Activated T-cell treated with anti-CD3 and anti-CD28 coated beads for 1 hour (primary cell): ENCODE data around the gene NUDT9.
"Not testable (repeated sequence)": the region's sequence is repeated elsewhere in the genome, so short reads cannot be mapped to it uniquely, and the experiment has no call there.

ENCODE experiments used
- DNase-seq: peaks from one replicate; pipeline ENCODE4 v3.0.0-alpha.2; 2020; ENCODE audit warnings: low read depth

NUDT9 gene, protein sequence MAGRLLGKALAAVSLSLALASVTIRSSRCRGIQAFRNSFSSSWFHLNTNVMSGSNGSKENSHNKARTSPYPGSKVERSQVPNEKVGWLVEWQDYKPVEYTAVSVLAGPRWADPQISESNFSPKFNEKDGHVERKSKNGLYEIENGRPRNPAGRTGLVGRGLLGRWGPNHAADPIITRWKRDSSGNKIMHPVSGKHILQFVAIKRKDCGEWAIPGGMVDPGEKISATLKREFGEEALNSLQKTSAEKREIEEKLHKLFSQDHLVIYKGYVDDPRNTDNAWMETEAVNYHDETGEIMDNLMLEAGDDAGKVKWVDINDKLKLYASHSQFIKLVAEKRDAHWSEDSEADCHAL

DNA sequence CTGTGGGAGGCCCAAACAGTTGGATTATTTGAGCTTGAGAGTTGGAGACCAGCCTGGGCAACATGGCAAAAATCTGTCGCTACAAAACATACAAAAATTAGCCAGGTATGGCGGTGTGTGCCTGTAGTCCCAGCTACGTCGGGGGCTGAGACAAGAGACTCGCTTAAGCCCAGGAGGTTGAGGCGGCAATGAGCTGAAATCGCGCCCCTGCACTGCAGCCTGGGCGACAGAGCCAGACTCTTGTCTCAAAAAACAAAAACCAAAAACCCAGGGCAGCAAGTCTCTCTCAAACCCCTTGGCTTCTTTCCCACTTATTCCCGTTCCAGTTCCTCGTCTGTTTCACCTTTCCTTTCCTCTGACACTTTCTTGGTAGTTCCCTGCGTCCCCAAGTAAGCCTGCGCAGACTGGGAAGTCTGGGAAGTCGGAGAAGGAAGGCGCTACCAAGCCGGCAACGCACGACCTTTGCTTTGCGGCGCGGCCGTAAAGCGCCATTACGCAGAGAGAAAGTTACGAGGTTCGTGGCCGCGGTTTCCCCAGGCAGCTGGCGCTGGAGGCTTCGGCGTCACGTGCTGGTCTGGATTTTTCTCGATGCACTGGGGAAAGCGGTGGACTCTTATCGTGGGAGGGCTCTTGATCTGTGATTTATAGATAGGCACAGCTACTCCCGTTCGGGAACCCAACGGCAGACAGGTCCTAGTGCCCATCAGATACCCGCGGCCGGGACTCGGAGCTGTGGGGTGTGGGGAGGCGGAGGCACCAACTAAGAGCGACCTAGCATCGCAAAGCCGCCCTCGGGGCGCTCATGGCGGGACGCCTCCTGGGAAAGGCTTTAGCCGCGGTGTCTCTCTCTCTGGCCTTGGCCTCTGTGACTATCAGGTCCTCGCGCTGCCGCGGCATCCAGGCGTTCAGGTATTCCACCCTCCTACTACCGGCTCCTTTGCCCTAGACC is at the start of gene NUDT9:
Gene NUDT9, plus strand, starts transcription at position 470 of the 949 bp plus-strand sequence. Its CDS starts 333 bp downstream, at position 803.
- peak; percentile 70 for DNase-seq

DNA sequence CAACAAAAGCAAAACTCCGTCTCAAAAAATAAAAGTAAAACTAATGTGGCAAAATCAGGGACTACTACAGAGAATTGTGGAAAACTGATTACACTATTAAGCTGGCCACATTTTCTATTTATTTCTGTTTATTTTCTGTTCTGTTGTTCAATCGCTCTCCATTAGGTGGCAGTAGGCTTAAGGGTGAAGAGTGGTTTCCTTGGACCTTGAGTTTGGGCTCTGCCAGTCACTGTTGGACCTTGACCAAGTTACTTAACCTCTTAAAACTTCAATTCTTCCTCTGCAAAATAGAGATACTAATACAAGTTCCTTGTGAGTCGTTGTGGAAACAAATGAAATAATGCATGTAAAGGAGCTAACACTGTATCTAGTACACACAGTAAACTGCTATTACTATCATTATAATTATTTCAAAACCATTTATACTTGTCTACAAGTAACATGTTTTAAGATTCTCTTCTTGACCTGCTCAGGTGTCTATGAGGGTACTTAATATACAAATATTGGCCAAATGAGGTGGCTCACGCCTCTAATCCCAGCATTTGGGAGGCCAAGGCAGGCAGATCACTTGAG is 46.6 kb upstream of the NUDT9 start:
- DNase-seq: no peak

DNA sequence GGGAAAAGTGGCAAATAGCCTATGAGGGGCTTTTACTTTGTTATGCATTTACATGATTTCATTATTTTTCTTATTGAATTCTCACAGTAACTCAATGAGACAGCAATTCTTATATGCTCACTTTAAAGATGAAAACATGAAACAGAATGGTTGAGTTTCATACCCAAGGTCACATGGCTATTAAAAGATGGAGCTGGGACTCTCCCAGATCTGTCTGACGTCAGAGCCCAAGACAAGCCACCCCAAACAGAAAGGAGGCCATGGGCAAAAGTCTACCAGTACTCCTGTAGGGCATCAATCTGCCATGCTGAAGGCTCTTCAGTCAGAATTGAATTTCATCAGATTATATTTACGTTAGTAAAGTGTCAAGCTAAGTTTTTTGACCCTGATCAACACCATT is 44.6 kb upstream of the NUDT9 start:
- DNase-seq: no peak

DNA sequence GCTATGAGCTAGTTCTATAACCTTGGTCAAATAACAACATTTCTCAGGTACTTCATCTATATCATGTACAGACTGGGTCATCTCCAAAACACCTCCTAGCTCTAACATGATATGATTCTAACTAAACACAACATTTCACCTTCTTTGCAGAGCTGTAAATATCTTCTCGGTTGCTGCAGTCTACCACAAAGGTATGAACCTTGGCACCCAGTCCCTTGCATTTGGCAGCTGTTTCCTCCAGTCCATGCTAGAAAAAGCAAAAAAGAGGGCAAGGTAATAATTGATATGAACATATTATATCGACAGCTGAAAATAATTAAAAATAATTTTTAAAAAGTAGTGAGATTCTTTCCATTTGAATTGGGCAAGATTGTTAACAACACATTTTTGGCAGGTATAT is 40.3 kb upstream of the NUDT9 start:
- no peak for DNase-seq

DNA sequence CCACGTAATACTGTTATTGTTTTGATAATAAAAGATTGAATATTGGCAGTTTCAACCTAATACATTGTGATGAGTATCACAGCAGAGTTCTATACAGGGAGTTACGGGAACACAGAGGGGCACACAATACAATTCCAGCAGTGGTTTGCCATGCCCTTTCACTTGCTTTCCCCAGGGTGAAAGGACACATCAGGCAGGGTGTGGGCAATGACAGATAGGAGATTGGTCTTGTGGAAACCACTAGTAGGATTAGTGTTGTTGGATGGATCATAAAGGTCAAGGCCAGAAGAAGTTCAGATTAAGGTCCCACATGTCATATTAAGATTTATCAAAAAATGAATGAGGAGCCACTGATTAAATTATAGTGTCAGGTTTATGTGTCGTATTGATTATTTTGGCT is 39.4 kb upstream of the NUDT9 start:
- no peak for DNase-seq

DNA sequence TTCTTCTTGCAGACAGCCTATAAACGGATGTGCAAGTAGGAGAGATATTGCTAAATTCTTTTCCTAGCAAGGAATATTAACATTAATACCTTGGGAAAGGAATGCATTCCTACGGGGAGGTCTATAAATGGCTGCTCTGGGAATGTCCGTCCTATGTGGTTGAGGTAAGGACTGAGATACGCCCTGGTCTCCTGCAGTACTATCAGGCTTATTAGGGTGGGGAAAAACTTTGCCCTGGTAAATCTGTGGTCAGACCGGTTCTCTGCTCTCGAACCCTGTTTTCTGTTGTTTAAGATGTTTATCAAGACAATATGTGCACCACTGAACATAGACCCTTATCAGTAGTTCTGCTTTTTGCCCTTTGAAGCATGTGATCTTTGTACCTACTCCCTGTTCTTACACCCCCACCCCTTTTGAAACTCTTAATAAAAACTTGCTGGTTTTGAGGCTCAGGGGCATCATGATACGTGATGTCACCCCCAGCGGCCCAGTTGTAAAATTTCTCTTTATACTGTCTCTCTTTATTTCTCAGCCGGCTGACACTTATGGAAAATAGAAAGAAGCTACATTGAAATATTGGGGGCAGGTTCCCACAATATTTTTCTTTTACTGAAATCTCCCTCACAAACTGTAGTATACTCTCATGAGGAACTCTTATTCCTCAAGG is 37.8 kb upstream of the NUDT9 start:
- DNase-seq: not testable (repeated sequence)

DNA sequence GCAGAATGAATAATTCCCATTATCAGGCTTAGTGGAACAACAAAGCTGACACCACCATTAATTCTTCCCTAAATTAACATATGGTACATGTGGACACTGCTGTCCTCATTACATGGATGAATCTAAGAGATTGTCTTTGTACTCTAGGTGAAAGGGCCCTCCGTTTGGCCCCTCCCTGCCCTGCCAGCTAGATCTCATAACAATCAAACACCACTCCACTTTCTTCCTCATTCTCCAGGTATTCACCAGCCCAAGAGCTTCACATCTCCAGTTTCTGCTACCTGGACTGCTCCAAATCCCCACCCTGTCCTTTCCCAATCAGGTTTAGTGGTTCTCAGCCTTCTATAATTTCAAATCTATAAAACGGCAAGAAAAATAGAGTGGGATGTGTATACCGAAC is 35.1 kb upstream of the NUDT9 start:
- DNase-seq: no peak

DNA sequence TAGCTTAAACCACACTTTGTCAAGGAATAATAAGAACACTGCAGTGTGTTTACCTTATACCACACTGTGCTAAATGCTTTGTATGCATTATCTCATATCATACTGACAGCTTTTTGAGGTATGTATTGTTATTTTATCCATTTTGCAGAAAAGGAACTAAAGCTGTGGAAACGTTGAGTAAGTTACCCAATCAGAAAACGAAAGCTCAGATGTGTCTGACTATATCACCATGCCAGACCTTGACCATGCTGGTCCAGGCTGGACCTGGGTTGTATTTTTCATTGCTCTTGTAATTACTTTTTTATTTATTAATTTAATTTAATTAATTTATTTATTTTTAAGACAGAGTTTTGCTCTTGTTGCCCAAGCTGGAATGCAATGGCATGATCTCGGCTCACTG is 33.5 kb upstream of the NUDT9 start:
- no peak for DNase-seq

DNA sequence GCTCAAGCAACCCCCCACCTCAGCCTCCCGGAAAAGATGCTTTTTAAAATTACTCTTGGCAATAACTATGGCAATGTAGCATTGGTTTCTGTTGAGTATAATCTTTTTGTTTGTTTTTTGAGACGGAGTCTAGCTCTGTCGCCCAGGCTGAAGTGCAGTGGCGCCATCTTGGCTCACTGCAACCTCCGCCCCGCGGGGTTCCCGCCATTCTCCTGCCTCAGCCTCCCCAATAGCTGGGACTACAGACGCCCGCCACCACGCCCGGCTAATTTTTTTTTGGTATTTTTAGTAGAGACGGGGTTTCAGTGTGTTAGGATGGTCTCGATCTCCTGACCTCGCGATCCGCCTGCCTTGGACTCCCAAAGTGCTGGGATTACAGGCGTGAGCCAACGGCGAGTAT is 32.3 kb upstream of the NUDT9 start:
- DNase-seq: not testable (repeated sequence)

DNA sequence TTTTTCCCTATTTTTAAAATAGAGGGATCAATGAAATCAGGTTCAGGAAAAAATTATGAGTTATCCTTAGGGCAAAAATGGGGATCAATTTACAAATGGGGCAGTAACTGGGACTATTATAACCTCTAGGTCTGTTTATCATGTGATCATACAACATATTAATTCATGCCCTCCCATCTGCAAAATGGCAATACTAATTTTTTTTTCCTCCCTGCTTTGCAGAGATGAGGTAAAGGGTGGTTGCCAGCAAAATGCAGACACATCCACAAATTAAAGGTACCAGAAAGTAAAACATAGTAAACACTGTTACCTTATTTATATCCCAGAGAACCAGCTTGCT is 31.9 kb upstream of the NUDT9 start:
- no peak for DNase-seq

DNA sequence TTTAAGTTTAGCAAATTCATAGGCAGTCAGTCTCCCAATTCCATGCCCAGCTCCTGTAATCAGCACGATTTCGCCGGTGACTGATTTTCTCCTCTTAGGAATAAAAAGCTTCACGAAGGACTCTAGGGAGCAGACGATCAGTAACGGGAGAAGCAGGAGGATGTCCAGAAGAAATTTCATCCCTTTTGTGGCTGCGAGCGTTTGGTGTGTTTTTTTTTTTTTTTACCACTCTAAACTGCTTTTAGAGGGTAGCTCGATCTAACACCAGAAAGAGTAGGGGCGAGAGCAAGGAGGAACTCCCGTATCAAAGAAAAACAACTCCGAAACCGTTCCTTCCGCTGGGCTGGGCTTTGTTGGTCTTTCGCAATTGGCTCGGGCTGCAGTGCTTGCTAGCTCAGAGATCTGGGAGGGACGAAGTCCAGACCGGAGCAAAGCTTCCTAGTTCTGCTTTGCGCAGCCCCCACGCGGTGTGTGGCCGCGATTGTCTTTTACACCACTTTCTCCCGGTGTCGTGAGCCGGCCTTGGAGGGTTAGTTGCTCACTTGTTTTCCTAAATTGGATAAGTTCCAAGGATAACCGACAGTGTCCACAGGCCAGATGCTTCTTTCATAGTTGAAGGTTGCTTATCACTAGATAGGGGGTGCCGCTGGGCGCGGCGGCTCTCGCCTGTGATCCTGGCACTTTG is 31.3 kb upstream of the NUDT9 start, which contains the start of gene HSD17B11:
Gene HSD17B11, minus strand, starts transcription at position 298 of the 685 bp plus-strand sequence. Its CDS starts 118 bp downstream, at position 180.
- peak; percentile 63 for DNase-seq

DNA sequence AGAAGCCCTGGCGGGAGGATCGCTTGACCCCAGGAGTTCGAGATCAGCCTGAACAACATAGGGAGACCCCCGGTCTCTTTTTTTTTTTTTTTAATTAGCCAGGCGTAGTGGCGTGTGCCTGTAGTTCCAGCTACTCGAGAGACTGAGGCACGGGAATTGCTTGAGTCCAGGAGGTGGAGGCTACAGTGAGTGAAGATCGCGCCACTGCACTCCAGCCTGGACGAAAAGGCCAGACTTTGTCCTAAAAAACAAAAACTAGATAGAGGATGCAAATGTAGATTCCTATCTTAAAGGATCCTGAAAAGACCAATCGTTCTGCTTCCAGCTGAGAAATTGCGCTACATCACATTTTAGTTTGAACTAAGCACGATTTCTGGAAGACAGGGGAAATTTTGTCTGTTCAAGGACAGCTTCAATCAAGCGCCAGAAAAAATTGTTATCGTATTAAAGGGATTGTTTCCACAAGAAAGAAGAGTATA is 30.8 kb upstream of the NUDT9 start:
- no peak for DNase-seq

DNA sequence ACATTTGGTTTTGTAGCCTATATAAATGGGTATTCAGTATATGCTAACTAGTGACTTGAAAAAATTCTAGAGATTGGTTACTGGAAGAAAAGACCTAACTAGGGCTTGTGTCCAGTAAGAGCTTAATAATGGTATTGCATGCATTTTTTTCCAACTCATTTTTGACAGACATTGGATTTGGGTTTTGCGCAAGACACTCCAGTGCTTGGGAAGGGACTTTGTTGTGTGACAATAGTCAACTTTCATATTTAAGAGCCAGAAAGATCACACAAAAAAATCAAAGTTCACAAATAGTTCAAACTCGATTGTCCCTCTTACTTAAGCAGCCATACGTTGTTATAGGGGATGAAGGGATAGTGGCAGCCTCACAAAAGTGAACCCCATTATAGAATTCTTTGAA is 30.2 kb upstream of the NUDT9 start:
- DNase-seq: no peak

DNA sequence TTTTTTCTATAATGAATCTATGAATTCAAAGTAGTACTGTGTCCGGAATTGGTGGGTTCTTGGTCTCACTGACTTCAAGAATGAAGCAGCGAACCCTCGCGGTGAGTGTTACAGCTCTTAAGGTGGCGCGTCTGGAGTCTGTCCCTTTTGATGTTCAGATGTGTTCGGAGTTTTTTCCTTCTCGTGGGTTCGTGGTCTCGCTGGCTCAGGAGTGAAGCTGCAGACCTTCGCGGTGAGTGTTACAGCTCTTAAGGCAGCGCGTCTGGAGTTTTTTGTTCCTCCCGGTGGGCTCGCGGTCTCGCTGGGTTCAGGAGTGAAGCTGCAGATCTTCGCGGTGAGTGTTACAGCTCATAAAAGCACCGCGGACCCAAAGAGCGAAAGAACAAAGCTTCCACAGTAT is 27.3 kb upstream of the NUDT9 start:
- not testable (repeated sequence) for DNase-seq

DNA sequence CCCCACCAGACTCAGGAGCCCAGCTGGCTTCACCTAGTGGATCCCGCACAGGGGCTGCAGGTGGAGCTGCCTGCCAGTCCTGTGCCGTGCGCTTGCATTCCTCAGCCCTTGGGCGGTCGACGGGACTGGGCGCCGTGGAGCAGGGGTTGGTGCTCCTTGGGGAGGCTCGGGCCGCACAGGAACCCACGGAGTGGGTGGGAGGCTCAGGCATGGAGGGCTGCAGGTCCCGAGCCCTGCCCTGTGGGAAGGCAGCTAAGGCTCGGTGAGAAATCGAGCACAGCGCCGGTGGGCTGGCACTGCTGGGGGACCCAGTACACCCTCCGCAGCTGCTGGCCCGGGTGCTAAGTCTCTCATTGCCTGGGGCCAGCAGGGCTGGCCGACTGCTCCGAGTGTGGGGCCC is 26.5 kb upstream of the NUDT9 start:
- DNase-seq: not testable (repeated sequence)

DNA sequence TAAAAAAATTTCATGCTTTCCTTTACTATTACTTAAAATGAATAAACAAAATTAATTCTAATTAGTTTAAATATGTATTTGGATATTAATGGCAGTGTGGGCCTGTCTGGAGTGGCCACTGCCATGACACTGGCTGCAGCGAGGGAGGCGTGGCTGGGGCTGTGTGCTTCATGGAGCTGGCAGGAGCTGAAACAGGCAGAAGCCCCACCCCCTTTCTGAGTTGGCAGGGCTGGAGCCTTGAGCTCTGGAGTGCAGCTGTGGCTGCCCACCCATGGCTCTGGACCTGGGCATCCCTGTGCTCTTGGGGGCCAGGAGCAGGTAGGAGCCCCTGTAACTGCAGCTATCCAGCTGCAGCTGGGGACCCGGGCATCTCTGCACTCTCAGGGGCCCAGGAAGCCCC is 23.2 kb upstream of the NUDT9 start:
- no peak for DNase-seq

DNA sequence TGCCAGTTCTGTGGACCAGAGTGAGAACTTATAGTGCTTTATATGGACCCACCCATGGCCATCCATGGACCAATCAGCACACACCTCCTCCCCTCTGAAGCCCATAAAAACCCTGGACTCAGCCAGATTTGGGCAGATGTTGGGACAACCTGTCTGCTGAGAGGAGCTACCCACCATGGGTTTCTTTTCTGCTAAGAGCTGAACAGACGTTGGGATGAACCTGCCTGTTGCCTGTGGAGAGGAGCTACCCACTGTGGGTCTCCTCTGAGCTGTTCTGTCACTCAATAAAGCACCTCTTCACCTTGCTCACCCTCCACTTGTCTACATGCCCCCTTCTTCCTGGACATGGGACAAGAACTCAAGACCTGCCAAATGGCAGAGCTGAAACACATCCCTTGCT is 22.4 kb upstream of the NUDT9 start:
- no peak for DNase-seq

DNA sequence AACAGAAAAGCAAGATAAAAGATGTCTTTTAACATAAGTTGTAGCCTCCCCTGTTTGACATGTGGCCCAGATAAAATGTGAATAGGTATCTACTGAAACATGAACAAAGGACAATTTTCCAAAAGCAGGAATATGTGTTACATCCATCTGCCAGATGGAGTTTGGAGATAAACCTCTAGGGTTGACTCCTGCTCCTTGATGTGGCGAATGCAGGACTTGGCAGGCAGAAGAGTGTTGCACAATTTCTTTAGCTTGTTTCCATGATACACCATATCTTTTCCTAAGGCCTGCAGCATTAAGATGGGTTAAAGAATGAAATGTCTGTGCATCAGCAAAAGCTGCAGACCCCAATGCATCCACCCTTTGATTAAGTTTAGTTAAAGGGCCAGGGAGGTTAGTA is 18.6 kb upstream of the NUDT9 start:
- not testable (repeated sequence) for DNase-seq

DNA sequence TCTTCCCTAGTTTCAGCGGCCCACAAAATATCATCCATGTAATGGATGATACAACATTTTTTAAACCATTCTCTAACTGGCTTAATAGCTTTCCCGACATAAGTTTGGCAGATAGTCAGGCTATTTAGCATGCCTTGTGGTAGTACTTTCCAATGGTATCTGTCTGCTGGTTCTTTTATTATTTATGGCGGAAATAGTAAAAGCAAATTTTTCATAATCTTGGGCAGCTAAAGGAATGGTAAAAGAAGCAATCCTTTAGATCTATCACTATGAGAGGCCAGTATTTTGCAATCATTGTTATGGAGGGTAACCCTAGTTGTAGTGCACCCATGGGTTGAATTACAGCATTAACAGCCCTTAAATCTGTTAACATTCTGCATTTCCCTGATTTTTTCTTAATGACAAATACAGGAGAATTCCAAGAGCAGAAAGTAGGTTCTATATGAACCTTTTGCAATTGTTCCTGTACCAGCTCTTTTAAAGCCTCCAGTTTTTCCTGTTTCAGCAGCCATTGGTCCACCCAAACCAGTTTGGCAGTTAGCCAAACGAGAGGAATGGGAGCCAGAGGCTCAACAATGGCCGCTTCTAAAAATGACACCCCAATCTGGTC is 17.1 kb upstream of the NUDT9 start:
- no peak for DNase-seq

DNA sequence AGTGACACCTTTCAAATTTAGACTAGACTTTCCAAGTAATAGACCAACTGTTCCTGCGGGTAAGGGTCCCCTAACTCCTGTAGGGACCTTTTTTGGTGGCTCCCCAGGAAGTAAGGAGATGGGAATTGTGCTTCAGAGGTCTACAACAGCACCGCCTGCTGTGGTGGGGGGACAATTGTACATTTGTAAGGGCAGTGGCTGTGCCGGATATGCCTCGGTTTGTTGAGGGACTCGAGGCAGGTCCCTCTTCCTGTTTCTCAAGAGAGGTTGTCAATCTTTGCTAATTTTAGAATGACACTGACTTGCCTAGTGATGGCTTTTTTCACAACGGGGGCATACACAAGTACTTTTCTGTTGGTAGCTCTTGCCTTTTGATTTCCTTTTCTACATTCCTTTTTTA is 15.9 kb upstream of the NUDT9 start:
- DNase-seq: no peak

DNA sequence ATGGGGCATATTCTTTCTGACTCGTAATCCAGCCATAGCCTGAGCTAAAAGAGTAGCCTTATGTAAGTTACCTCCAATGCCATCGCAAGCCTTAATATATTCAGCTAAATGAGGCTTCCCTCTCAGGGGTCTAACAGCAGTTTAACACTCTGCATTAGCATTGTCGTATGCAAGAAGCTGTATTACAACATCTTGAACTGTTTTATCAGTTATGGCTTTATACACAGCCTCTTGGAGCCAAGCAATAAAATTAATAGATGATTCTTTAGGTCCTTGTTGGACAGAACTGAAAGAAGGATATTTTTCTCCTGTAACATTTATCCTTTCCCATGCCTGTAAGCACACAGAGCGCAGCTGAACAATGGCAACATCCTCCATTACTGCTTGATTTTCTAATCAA is 15.5 kb upstream of the NUDT9 start:
- not testable (repeated sequence) for DNase-seq
